Left lung (tissue), 10 donors: ENCODE data around the gene SPDYE3. TPM values are rescaled to one million over a fixed set of nuclear protein-coding genes. Genes with fewer than 3 reads are reported as not detected.
"Not testable (repeated sequence)": the region's sequence is repeated elsewhere in the genome, so short reads cannot be mapped to it uniquely, and the experiment has no call there.

Experiments used
- ATAC-seq: fragments of 200-7000 bp; cut with Tn5 transposase; one replicate; pipeline ENCODE4 v1.9.1; 2020; ENCODE audit warnings: moderate library complexity
- DNase-seq, 4 donors: peaks; one replicate each; pipeline ENCODE4 v3.0.0-alpha.2; 2013 to 2020
- H3K27ac ChIP-seq, 2 donors: fragments of 200-600 bp; sonication (generic) in 1 of 2; one replicate each; pipeline versions ENCODE4 v1.5.0 to v1.8.0; 2020 to 2021
- H3K27me3 ChIP-seq, 2 donors: fragments of 200-600 bp; sonication (generic) in 1 of 2; one replicate each; pipeline versions ENCODE4 v1.5.0 to v1.8.0; 2020 to 2021
- H3K36me3 ChIP-seq, 2 donors: fragments of 200-600 bp; sonication (generic) in 1 of 2; one replicate each; pipeline versions ENCODE4 v1.5.0 to v1.8.0; 2020 to 2021
- H3K4me1 ChIP-seq, 2 donors: fragments of 200-600 bp; one replicate each; pipeline ENCODE4 v1.8.0; 2021
- H3K4me3 ChIP-seq, 2 donors: fragments of 200-600 bp; sonication (generic) in 1 of 2; one replicate each; pipeline versions ENCODE4 v1.5.0 to v1.8.0; 2020 to 2021; ENCODE audit warnings: mild to moderate bottlenecking in 1 of 2
- H3K9me3 ChIP-seq, 2 donors: fragments of 200-600 bp; sonication (generic) in 1 of 2; one replicate each; pipeline versions ENCODE4 v1.5.0 to v1.8.0; 2020 to 2021
- intact Hi-C, 2 donors: fragments of 100-400 bp; cut with DNase I; formaldehyde crosslinking; loops; one replicate each; pipeline versions ENCODE4 v1.11.2 to v1.14.2; 2022
- polyA plus RNA-seq, 6 donors: library from polyadenylated mRNA; unstranded; fragments of 120-200 nt; gene quantifications; one replicate each; pipeline ENCODE4 v1.2.1, GENCODE V29; 2013; ENCODE audit not compliant: insufficient read length in 6 of 6
- total RNA-seq, 2 donors: library from RNA; stranded (reverse); fragmentation: NEBNext Ultra II Directional; extraction: Animal tissue kit (Norgen Biotek cat#: 25700); gene quantifications; one replicate each; pipeline ENCODE4 v1.2.1, GENCODE V29; 2021
- TF ChIP-seq, protein P1 (sequence below), 2 donors: fragments of 200-600 bp; sonication (generic) in 1 of 2; IDR thresholded peaks; one replicate each; pipeline versions ENCODE4 v1.5.0 to v1.8.0; 2021; ENCODE audit warnings: antibody characterized with exemption in 2 of 2
- donor health status: DM: no; HTN: yes; CAD: no.
- donor health status: DM: no; HTN: no; CAD: no.

SPDYE3 gene
- total and polyA plus RNA-seq, 8 donors, result 6.6 to 8.4 (median 7.2) TPM; not detected in 2

DNA sequence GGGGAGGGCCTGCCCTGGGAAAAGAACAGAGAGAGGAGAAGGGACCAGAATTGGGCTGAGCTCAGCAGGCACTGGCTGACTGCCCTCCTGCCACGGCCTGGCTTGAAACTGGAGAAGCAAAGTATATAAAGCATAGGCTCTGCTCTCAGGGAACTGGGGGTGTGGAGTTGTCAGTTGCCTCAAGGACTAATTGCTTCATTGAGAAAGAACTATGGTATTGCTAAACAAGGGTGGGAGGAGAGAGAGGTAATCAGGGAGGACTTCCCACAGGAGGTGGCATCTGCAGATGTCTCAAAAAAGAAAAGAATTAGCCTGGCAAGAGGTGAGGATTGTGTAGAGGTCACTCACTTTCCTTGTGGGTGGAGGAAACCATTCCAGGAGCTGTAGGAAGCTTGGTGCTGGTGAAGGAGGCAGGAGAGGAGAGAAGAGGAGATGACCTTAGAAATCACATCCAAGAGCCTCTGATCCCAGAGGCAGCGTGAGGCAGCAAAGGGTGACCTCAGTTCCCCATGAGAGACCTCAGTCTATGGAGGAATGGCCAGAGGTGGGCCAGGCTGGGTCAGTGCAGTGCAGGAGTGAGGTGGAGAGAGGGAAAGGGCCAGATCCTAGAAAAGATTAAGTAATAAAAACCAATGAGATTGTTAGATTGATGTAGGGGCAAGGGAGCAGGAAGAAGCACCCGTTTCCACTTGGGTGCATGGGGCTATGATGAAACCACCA, 52.8 kb downstream of the SPDYE3 start:
- ATAC-seq (no peak), DNase-seq (no peak)
- intact Hi-C loops, result no loop called here
- TF ChIP-seq, protein P1, sequence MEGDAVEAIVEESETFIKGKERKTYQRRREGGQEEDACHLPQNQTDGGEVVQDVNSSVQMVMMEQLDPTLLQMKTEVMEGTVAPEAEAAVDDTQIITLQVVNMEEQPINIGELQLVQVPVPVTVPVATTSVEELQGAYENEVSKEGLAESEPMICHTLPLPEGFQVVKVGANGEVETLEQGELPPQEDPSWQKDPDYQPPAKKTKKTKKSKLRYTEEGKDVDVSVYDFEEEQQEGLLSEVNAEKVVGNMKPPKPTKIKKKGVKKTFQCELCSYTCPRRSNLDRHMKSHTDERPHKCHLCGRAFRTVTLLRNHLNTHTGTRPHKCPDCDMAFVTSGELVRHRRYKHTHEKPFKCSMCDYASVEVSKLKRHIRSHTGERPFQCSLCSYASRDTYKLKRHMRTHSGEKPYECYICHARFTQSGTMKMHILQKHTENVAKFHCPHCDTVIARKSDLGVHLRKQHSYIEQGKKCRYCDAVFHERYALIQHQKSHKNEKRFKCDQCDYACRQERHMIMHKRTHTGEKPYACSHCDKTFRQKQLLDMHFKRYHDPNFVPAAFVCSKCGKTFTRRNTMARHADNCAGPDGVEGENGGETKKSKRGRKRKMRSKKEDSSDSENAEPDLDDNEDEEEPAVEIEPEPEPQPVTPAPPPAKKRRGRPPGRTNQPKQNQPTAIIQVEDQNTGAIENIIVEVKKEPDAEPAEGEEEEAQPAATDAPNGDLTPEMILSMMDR (IDR thresholded peaks at IDR 0.05), result no peak
- Histone ChIP-seq H3K9me3 (no peaks in the 10 kb centered on the region), H3K4me1 (peaks cover 0 to 33% of the 10 kb centered on the region in 2 donors), H3K36me3 (peaks cover 0 to 86% of the 10 kb centered on the region in 2 donors), H3K4me3 (no peak overlapping the region), H3K27me3 (no peaks in the 10 kb centered on the region), H3K27ac (peak overlapping the region in 1 of 2 donors; percentile 58)

DNA sequence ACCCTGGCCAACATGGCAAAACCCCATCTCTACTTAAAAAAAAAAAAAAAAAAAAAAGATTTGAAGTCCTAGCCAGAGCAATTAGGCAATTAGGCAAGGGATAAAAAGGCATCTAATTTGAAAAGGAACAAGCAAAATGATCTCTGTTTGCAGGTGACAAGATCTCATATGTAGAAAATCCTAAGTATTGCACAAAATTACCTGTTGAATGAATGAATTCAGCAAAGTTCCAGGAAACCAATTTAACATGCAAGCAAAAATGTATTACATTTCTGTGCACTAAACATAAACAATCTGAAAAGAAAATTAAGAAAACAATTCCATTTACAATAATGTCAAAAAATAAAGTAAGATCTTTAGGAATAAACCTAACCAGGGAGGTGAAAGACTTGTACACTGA, 55.6 kb downstream of the SPDYE3 start:
- ATAC-seq (no peak), DNase-seq (no peak)
- Histone ChIP-seq H3K4me1 (peaks cover 0 to 47% of the 10 kb centered on the region in 2 donors), H3K27me3 (no peaks in the 10 kb centered on the region), H3K9me3 (no peaks in the 10 kb centered on the region), H3K36me3 (peaks cover 0 to 65% of the 10 kb centered on the region in 2 donors), H3K27ac (no peak overlapping the region), H3K4me3 (no peak overlapping the region)
- TF ChIP-seq, protein P1 (IDR thresholded peaks at IDR 0.05), result no peak
- intact Hi-C loops, result no loop called here

DNA sequence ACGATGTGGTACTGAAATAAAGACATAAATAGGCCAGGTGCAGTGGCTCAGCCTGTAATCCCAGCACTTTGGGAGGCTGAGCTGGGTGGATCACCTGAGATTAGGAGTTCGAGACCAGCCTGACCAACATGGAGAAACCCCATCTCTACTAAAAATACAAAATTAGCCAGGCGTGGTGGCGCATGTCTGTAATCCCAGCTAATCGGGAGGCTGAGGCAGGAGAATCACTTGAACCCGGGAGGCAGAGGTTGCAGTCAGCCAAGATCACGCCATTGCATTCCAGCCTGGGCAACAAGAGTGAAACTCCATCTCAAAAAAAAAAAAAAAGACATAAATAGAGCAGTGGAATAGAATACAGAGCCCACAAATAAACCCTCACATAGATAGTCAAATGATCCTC, 56.3 kb downstream of the SPDYE3 start:
- intact Hi-C loops, H3K9me3 ChIP-seq, H3K4me3 ChIP-seq, H3K27me3 ChIP-seq, ATAC-seq, H3K27ac ChIP-seq, DNase-seq: not testable (repeated sequence)
- Histone ChIP-seq H3K4me1 (peaks cover 0 to 54% of the 10 kb centered on the region in 2 donors), H3K36me3 (peaks cover 0 to 58% of the 10 kb centered on the region in 2 donors)

- Histone ChIP-seq H3K9me3 (no peaks in the 10 kb centered on the region), H3K36me3 (peaks cover 0 to 52% of the 10 kb centered on the region in 2 donors), H3K4me3 (no peak overlapping the region), H3K4me1 (peaks cover 0 to 52% of the 10 kb centered on the region in 2 donors), H3K27me3 (no peaks in the 10 kb centered on the region), H3K27ac (peak overlapping the region in 1 of 2 donors; percentile 92)
- TF ChIP-seq, protein P1 (IDR thresholded peaks at IDR 0.05), result no peak
- intact Hi-C loops, result no loop called here
- ATAC-seq (no peak), DNase-seq (no peak)
Observed at GRCh38 chr7:100364480-100364879, 57.0 kb downstream of the SPDYE3 start.

DNA sequence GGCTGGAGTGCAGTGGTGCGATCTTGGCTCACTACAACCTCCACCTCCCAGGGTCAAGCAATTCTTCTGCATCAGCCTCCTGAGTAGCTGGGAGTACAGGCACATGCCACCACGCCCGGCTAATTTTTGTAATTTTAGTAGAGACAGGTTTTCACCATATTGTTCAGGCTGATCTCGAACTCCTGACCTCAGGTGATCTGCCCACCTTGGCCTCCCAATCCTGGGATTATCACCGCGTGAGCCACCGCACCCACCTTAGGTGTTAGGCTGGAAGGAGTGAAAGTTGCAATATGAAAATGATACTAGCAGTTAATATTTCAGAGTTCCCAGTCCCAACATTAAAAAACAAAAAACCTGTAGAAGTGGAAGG, 58.5 kb downstream of the SPDYE3 start:
- not testable (repeated sequence) for ATAC-seq
- peak overlapping the region; percentile 20 to 92 for H3K27ac ChIP-seq

DNA sequence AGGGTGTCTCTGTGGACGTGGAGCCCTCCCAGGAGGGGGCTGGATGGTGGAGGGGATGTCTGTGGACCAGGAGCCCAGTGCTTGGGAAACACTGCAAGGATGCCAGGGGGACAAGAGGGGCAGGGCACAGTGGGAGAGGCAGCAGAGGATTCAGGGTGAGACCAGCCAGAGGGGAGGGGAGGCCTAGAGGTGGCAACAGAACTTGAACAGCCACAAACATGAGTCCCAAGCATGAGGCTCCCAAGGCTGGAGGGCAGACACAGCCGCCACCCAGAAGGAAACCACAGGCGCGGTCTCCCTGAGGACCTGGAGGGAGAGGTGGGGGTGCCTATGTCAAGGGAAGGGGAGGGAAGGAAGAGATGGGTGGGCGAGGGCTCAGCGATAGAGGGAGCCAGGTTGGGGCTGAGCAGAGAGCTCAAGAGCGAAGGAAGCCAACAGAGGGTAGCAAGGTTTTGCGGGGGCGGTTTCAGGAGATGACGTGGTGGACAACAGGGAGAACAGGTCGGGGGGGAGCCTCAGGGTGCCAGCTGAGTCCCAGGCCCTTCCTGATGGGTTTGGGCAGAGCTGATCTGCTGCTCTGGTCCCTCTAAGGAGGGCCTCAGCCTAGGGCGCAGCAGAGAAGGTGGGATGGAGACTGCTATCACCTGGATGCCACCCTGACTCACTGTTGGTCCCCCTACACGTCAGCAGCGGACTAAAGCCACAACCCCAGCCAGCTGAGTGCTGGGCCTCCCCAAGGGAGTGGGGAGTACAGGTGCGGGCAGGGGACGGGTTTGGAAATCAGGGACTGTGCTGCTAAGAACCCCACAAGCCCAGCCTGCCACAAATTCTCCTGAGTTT, 59.1 kb downstream of the SPDYE3 start:
- H3K9me3 ChIP-seq, result no peaks in the 10 kb centered on the region
- no peaks in the 10 kb centered on the region for H3K27me3 ChIP-seq
- H3K36me3 ChIP-seq, result peaks cover 0 to 30% of the 10 kb centered on the region in 2 donors
- intact Hi-C loops, result no loop called here
- peaks cover 0 to 67% of the 10 kb centered on the region in 2 donors for H3K4me1 ChIP-seq
- ATAC-seq (no peak), DNase-seq (peak in 2 of 4 donors; percentile 28 to 41)
- peak overlapping the region in 1 of 2 donors; percentile 92 for H3K27ac ChIP-seq
- TF ChIP-seq, protein P1 (IDR thresholded peaks at IDR 0.05), result no peak
- no peak overlapping the region for H3K4me3 ChIP-seq

More for the DNA sequence above, 58.5 kb downstream of the SPDYE3 start:
- H3K9me3 ChIP-seq, DNase-seq, H3K4me3 ChIP-seq, intact Hi-C loops, H3K27me3 ChIP-seq: not testable (repeated sequence)
- peaks cover 0 to 36% of the 10 kb centered on the region in 2 donors for H3K36me3 ChIP-seq
- peaks cover 0 to 60% of the 10 kb centered on the region in 2 donors for H3K4me1 ChIP-seq
